ENCODE data around the gene GAB2. TPM values are rescaled to one million over a fixed set of nuclear protein-coding genes. Genes with fewer than 3 reads are reported as not detected.

Gene GAB2
- total RNA-seq, 1 experiment from 2014 or later, result 3.3 TPM

- Histone ChIP-seq H3K4ac (ENCODE audit: low read depth, low read length) (no peak overlapping the region), H3K9me3 (ENCODE audit: control insufficient read depth, low read depth, low read length) (no peaks in the 10 kb centered on the region), H3K23ac (ENCODE audit: insufficient read length, low read depth, low read length) (no peak overlapping the region), H2BK15ac (ENCODE audit: low read depth, low read length) (no peak overlapping the region), H3K9ac (ENCODE audit: extremely low read depth, insufficient read length, low read length) (no peak overlapping the region), H3K79me2 (ENCODE audit: insufficient read depth, low read length) (no peaks in the 10 kb centered on the region), H3K56ac (ENCODE audit: insufficient read length, low read depth, low read length) (no peak overlapping the region), H2BK12ac (ENCODE audit: insufficient read length, low read depth, low read length) (no peak overlapping the region), H4K5ac (ENCODE audit: insufficient read length, low read depth, low read length) (no peak overlapping the region), H3K4me2 (ENCODE audit: insufficient read depth, insufficient read length, low read length) (no peak overlapping the region), H3K23me2 (ENCODE audit: insufficient read length, low read depth, low read length, poor library complexity, severe bottlenecking) (no peaks in the 10 kb centered on the region), H2AK5ac (ENCODE audit: insufficient read length, low read length) (no peak overlapping the region), H3T11ph (ENCODE audit: low read length) (no peak overlapping the region), H2AFZ (ENCODE audit: low read length) (no peak overlapping the region), H3K27ac (ENCODE audit: insufficient read length, low read depth, low read length) (no peak overlapping the region), H2BK120ac (ENCODE audit: low read depth, low read length, poor library complexity, severe bottlenecking) (no peak overlapping the region), H4K8ac (replicated peaks; ENCODE audit: insufficient read length, low read depth, low read length) (no peak overlapping the region), H2BK5ac (ENCODE audit: insufficient read length, low read length) (no peak overlapping the region), H3K18ac (ENCODE audit: insufficient read length, low read depth, low read length) (no peak overlapping the region), H4K91ac (ENCODE audit: insufficient read length, low read depth, low read length) (no peak overlapping the region), H4K20me1 (ENCODE audit: control insufficient read depth, insufficient read depth, insufficient read length) (no peaks in the 10 kb centered on the region), H3K79me1 (ENCODE audit: insufficient read depth, low read depth, low read length, poor library complexity, severe bottlenecking) (no peaks in the 10 kb centered on the region), H2BK20ac (ENCODE audit: low read depth, low read length, poor library complexity, severe bottlenecking) (no peak overlapping the region), H3K4me1 (ENCODE audit: insufficient read depth, low read length) (no peaks in the 10 kb centered on the region), H3K27me3 (ENCODE audit: insufficient read depth, low read length) (no peaks in the 10 kb centered on the region), H3K14ac (ENCODE audit: insufficient read depth, low read length) (no peak overlapping the region)
- WGBS (ENCODE audit: extremely low coverage, insufficient read length, low lambda C conversion rate), result no CpG with 5 or more reads among the region's 4 CpGs
- no peak for TF ChIP-seq CTCF (conservative IDR thresholded peaks at IDR 0.05)
- H3K27ac Mint-ChIP-seq, result no peak overlapping the region
- H3K27me3 Mint-ChIP-seq (ENCODE audit: low read depth), result no peaks in the 10 kb centered on the region
- H3K4me1 Mint-ChIP-seq, result peaks cover 6 to 7% of the 10 kb centered on the region in 2 experiments; a peak in 3 of 4 replicates
- no peak for DNase-seq
- no peaks in the 10 kb centered on the region for H3K9me3 Mint-ChIP-seq
- H3K4me3 Mint-ChIP-seq, result no peak overlapping the region
- H3K36me3 Mint-ChIP-seq (ENCODE audit: insufficient read depth in 1 of 3, low read depth in 3 of 3), result peaks cover 0 to 2% (median 0%) of the 10 kb centered on the region in 3 experiments; a peak in 1 of 7 replicates
Observed at GRCh38 chr11:78254268-78254667, 163.4 kb downstream of the GAB2 start.

All from H9 (cell line).